Sciatic nerve (tissue), 2 donors: ENCODE measurements around the gene NHEJ1. TPM values are rescaled to one million over a fixed set of nuclear protein-coding genes. Genes with fewer than 3 reads are reported as not detected.

Experiments
- ATAC-seq: fragments of 200-7000 bp; cut with Tn5 transposase; one replicate; pipeline ENCODE4 v1.9.1; 2020; ENCODE audit warnings: mild to moderate bottlenecking, moderate library complexity
- DNase-seq: peaks from one replicate; pipeline ENCODE4 v3.0.0-alpha.2; 2020; ENCODE audit warnings: low spot score
- intact Hi-C: fragments of 100-400 bp; cut with DNase I; formaldehyde crosslinking; loops from one replicate; pipeline ENCODE4 v1.14.2; 2022
- total RNA-seq: library from RNA; stranded (reverse); fragmentation: NEBNext Ultra II Directional; extraction: Animal tissue kit (Norgen Biotek cat#: 25700); gene quantifications from one replicate; pipeline ENCODE4 v1.2.1, GENCODE V29; 2021
- donor health status: DM: no; HTN: no; CAD: no.
- donor health status: DM: no; HTN: no; CAD: no.

The NHEJ1 gene
- total RNA-seq, 1 donor from 2014 or later, result 15.0 TPM

- intact Hi-C loops, result no loop called here
- no peak for DNase-seq
- ATAC-seq, result no peak
Observed at GRCh38 chr2:219107758-219108157, 52.9 kb downstream of the NHEJ1 start.

- DNase-seq (no peak), ATAC-seq (no peak)
- intact Hi-C loops, result no loop called here
Observed at GRCh38 chr2:219106251-219106650, 54.4 kb downstream of the NHEJ1 start.

GRCh38 chr2:219104107-219105035 is 56.2 kb downstream of the NHEJ1 start:
- no peak for ATAC-seq
- DNase-seq, result no peak
- intact Hi-C loops, result no loop called here

GRCh38 chr2:219099329-219099728 is 61.3 kb downstream of the NHEJ1 start:
- intact Hi-C loops, result no loop called here
- no peak for DNase-seq
- no peak for ATAC-seq

- intact Hi-C loops, result no loop called here
- ATAC-seq (no peak), DNase-seq (no peak)
Observed at GRCh38 chr2:219095406-219095935, 65.1 kb downstream of the NHEJ1 start.

GRCh38 chr2:219094171-219094570 is 66.4 kb downstream of the NHEJ1 start:
- ATAC-seq, result no peak
- intact Hi-C loops, result no loop called here
- no peak for DNase-seq

- DNase-seq (no peak), ATAC-seq (no peak)
- intact Hi-C loops, result no loop called here
Observed at GRCh38 chr2:219090436-219091299, 69.9 kb downstream of the NHEJ1 start.

GRCh38 chr2:219089330-219089729 is 71.3 kb downstream of the NHEJ1 start:
- ATAC-seq, result no peak

GRCh38 chr2:219087848-219088247 is 72.8 kb downstream of the NHEJ1 start:
- no peak for ATAC-seq
- intact Hi-C loops, result loop anchor here (5.0 kb wide), 1 partner anchor 216 kb away; no protein-coding TSS in a partner anchor
- no peak for DNase-seq

More at GRCh38 chr2:219089330-219089729, 71.3 kb downstream of the NHEJ1 start:
- intact Hi-C loops, result loop anchor here (5.0 kb wide), 1 partner anchor 217 kb away; no protein-coding TSS in a partner anchor
- no peak for DNase-seq

GRCh38 chr2:219087361-219087760 is 73.3 kb downstream of the NHEJ1 start:
- ATAC-seq (no peak), DNase-seq (no peak)
- intact Hi-C loops, result loop anchor here (5.0 kb wide), 1 partner anchor 215 kb away; no protein-coding TSS in a partner anchor

- intact Hi-C loops, result loop anchor here (5.0 kb wide), 1 partner anchor 214 kb away; no protein-coding TSS in a partner anchor
- ATAC-seq (no peak), DNase-seq (no peak)
Observed at GRCh38 chr2:219086196-219086595, 74.4 kb downstream of the NHEJ1 start.

GRCh38 chr2:219084791-219085190 is 75.8 kb downstream of the NHEJ1 start:
- no peak for ATAC-seq
- intact Hi-C loops, result loop anchor here (5.0 kb wide), 1 partner anchor 212 kb away; no protein-coding TSS in a partner anchor

GRCh38 chr2:219082332-219082958 is 78.2 kb downstream of the NHEJ1 start:
- intact Hi-C loops, result no loop called here
- peak; percentile 38 for ATAC-seq
- DNase-seq, result no peak

More at GRCh38 chr2:219084791-219085190, 75.8 kb downstream of the NHEJ1 start:
- DNase-seq, result no peak

- ATAC-seq (no peak), DNase-seq (no peak)
- intact Hi-C loops, result no loop called here
Observed at GRCh38 chr2:219081701-219082331, 78.8 kb downstream of the NHEJ1 start.

GRCh38 chr2:219081096-219081495 is 79.5 kb downstream of the NHEJ1 start:
- ATAC-seq (no peak), DNase-seq (no peak)
- intact Hi-C loops, result no loop called here

GRCh38 chr2:219079417-219079816 is 81.2 kb downstream of the NHEJ1 start:
- ATAC-seq, result no peak
- no peak for DNase-seq
- intact Hi-C loops, result no loop called here

GRCh38 chr2:219078951-219079350 is 81.7 kb downstream of the NHEJ1 start:
- no peak for ATAC-seq
- intact Hi-C loops, result no loop called here
- DNase-seq, result no peak

- DNase-seq, result no peak
- no peak for ATAC-seq
- intact Hi-C loops, result no loop called here
Observed at GRCh38 chr2:219078126-219078525, 82.5 kb downstream of the NHEJ1 start.
